Measurements from ENCODE around the gene LCN10. TPM values are rescaled to one million over a fixed set of nuclear protein-coding genes. Genes with fewer than 3 reads are reported as not detected.

LCN10 gene
- total and polyA plus RNA-seq, 10 of the 15 experiments (the other 5 are each of a cell fraction or from before 2014, with no cell fraction given), result 0.06 to 1.3 (median 0.21) TPM; not detected in 1

DNA sequence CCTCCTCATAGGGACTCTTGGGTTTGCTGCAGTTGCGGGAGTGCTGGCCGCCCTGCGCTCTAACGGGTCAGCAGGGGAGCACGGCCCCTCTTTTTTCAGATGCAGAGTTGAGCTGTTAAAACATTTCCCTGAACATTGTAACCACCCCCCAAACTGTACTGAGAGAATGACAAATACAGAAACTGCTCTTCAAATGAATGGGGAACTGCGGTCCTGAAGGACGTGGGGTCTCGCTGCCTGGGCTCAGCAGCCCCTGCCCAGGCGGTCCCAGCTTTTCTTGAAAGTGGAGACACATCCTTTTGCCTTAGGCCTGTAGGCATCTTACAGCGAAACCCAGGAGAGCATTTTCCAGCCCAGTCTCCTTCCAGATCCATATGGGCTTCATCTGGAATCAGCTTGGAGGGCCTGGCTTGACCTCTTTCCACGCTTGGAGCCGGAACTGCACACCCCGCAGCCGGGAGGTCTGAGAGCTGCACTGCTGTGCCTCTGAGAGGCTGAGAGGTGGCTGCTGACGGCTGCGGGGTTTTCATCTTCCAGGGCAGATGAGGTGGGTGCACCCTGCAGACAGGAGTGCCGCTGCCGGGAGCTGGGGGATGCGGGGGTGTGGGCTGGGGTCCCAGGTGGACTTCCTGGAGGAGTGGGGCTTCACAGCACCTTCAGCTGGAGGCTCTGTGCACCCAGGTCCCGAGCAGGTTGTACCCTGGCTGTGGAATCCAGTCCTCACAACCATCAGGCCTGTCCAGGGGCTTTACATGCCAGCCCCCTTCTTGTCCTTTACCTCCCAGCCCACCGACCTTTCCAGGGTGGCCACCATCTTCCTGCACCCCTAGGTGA is 54.2 kb downstream of the LCN10 start:
- H3K9me3 ChIP-seq (replicated peaks; ENCODE audit: control insufficient read depth, insufficient read depth, low read length), result no peaks in the 10 kb centered on the region
- H3K27me3 ChIP-seq (replicated peaks in 1 of 2; ENCODE audit: control insufficient read depth in 2 of 2, insufficient read depth in 2 of 2, low read length in 1 of 2), result no peaks in the 10 kb centered on the region
- H3K36me3 ChIP-seq (ENCODE audit: control insufficient read depth in 2 of 2, insufficient read depth in 2 of 2, low read length in 1 of 2), result no peaks in the 10 kb centered on the region
- ChIA-PET POLR2A (no interaction called here), RAD21 (ENCODE audit: unreplicated experiment) (interaction anchor here (0.9 kb wide), 1 partner anchor 40 kb away, joined by 3 read pairs; no protein-coding TSS in a partner anchor), CTCF (interaction anchor here (0.6 to 2.9 kb wide), 7 partner anchors 9 to 520 kb away, joined by 3 to 12 read pairs (median 3); no protein-coding TSS in a partner anchor), SMC1A (ENCODE audit: uncharacterized antibody, unreplicated experiment) (interaction anchor here (1.0 kb wide), 1 partner anchor 11 kb away, joined by 3 read pairs; no protein-coding TSS in a partner anchor)
- no peak overlapping the region for H3K9ac ChIP-seq (ENCODE audit: control insufficient read depth, insufficient read depth, low read length)
- peaks cover 16% of the 10 kb centered on the region for H3K4me1 ChIP-seq (ENCODE audit: control insufficient read depth, insufficient read depth, low read length)
- ATAC-seq (peak; percentile 32), DNase-seq (ENCODE audit: low read depth, low spot score) (no peak), FAIRE-seq (peak; percentile 44)
- peak overlapping the region; percentile 98 for H3K4me2 ChIP-seq (ENCODE audit: control insufficient read depth, insufficient read depth)
- WGBS (ENCODE audit: insufficient coverage, insufficient replicate concordance, low lambda C conversion rate, missing lambda C conversion rate), result 20% methylated on average over 21 of the region's 21 CpGs
- peak overlapping the region; percentile 24; the same call in 1 of the 2 replicates for H3K27ac ChIP-seq (ENCODE audit: control insufficient read depth, insufficient read depth)
- H2AFZ ChIP-seq (ENCODE audit: control insufficient read depth, low read depth, low read length), result no peak overlapping the region; the same call in 1 of the 2 replicates
- peak overlapping the region; percentile 67; the same call in 1 of the 2 replicates for H3K4me3 ChIP-seq
- intact Hi-C loops (cut with micrococcal nuclease; ENCODE audit: unreplicated experiment) (loop anchor here (5.0 kb wide), 1 partner anchor 201 kb away; no protein-coding TSS in a partner anchor), in situ Hi-C loops (cut with MboI) (no loop called here)
- H4K20me1 ChIP-seq (ENCODE audit: control insufficient read depth, insufficient read depth), result no peaks in the 10 kb centered on the region
- no TSS peak for BruUV-seq (replicated peaks)
- peaks cover 7% of the 10 kb centered on the region for H3K79me2 ChIP-seq (ENCODE audit: control insufficient read depth, insufficient read depth, low read length)
- TF ChIP-seq CHD1 (IDR thresholded peaks at IDR 0.05; ENCODE audit: low read depth, low read length) (no peak), IKZF2 (IDR thresholded peaks at IDR 0.05) (peak in 1 of 2 experiments; percentile 32; a peak in 2 of 4 replicates), BMI1 (IDR thresholded peaks at IDR 0.05; ENCODE audit: borderline replicate concordance) (no peak), IKZF1 (conservative IDR thresholded peaks at IDR 0.05) (0 out of 2 replicates have a peak, but pooled peaks have one; percentile 31), SRF (IDR thresholded peaks at IDR 0.05; ENCODE audit: low read depth in 2 of 2, low read length in 2 of 2) (0 out of 4 replicates have a peak, but pooled peaks of 1 of the 2 experiments have one; percentile 4), BCL11A (IDR thresholded peaks at IDR 0.05; ENCODE audit: low read depth, low read length) (0 out of 2 replicates have a peak, but pooled peaks have one; percentile 21), SUZ12 (IDR thresholded peaks at IDR 0.05; ENCODE audit: unreplicated experiment) (no peak), YBX1 (IDR thresholded peaks at IDR 0.05) (no peak), SUPT20H (IDR thresholded peaks at IDR 0.05; ENCODE audit: borderline replicate concordance, control insufficient read depth, low read depth, low read length) (no peak), TBL1XR1 (IDR thresholded peaks at IDR 0.05; ENCODE audit: low read depth, low read length) (no peak), SPI1 (IDR thresholded peaks at IDR 0.05; ENCODE audit: borderline replicate concordance, insufficient read depth, low read depth, low read length) (peak; percentile 88), NFXL1 (IDR thresholded peaks at IDR 0.05; ENCODE audit: borderline replicate concordance) (no peak), JUND (IDR thresholded peaks at IDR 0.05; ENCODE audit: low read depth, low read length) (peak; percentile 32; the same call in 1 of the 2 replicates), TCF12 (IDR thresholded peaks at IDR 0.05; ENCODE audit: low read depth, low read length) (no peak), SIN3A (IDR thresholded peaks at IDR 0.05; ENCODE audit: low read depth, low read length) (no peak), IRF4 (IDR thresholded peaks at IDR 0.05; ENCODE audit: low read depth, low read length) (peak; percentile 74; the same call in 1 of the 2 replicates), EED (IDR thresholded peaks at IDR 0.05; ENCODE audit: low read depth) (peak; percentile 72), NR2C2 (IDR thresholded peaks at IDR 0.05; ENCODE audit: borderline replicate concordance, control insufficient read depth, insufficient read length, low read depth) (no peak), ZNF274 (IDR thresholded peaks at IDR 0.05; ENCODE audit: insufficient read depth, insufficient read length) (no peak)
- TF ChIP-seq, protein P1, sequence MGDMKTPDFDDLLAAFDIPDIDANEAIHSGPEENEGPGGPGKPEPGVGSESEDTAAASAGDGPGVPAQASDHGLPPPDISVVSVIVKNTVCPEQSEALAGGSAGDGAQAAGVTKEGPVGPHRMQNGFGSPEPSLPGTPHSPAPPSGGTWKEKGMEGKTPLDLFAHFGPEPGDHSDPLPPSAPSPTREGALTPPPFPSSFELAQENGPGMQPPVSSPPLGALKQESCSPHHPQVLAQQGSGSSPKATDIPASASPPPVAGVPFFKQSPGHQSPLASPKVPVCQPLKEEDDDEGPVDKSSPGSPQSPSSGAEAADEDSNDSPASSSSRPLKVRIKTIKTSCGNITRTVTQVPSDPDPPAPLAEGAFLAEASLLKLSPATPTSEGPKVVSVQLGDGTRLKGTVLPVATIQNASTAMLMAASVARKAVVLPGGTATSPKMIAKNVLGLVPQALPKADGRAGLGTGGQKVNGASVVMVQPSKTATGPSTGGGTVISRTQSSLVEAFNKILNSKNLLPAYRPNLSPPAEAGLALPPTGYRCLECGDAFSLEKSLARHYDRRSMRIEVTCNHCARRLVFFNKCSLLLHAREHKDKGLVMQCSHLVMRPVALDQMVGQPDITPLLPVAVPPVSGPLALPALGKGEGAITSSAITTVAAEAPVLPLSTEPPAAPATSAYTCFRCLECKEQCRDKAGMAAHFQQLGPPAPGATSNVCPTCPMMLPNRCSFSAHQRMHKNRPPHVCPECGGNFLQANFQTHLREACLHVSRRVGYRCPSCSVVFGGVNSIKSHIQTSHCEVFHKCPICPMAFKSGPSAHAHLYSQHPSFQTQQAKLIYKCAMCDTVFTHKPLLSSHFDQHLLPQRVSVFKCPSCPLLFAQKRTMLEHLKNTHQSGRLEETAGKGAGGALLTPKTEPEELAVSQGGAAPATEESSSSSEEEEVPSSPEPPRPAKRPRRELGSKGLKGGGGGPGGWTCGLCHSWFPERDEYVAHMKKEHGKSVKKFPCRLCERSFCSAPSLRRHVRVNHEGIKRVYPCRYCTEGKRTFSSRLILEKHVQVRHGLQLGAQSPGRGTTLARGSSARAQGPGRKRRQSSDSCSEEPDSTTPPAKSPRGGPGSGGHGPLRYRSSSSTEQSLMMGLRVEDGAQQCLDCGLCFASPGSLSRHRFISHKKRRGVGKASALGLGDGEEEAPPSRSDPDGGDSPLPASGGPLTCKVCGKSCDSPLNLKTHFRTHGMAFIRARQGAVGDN (IDR thresholded peaks at IDR 0.05), result no peak

Data from GM12878 (cell line).